ENCODE measurements around the gene UEVLD. TPM values are rescaled to one million over a fixed set of nuclear protein-coding genes. Genes with fewer than 3 reads are reported as not detected.
"Not testable (repeated sequence)": the region's sequence is repeated elsewhere in the genome, so short reads cannot be mapped to it uniquely, and the experiment has no call there.

Gene UEVLD
- total RNA-seq, 1 experiment from 2014 or later: 13.7 TPM

GRCh38 chr11:18594999-18595749 lies 6.6 kb upstream of the UEVLD start:
- Histone ChIP-seq H3K79me2 (ENCODE audit: insufficient read depth, low read length) (peaks cover 38% of the 10 kb centered on the region), H3K36me3 (ENCODE audit: control insufficient read depth in 1 of 2, insufficient read depth in 2 of 2, low read length in 2 of 2) (peaks cover 0 to 11% of the 10 kb centered on the region in 2 experiments; a peak in 1 of 4 replicates), H3K4me3 (replicated peaks in 1 of 2; ENCODE audit: low read depth in 1 of 2, low read length in 2 of 2) (no peak overlapping the region), H3K9me3 (ENCODE audit: control insufficient read depth in 1 of 2, insufficient read depth in 1 of 2, low read depth in 1 of 2, low read length in 2 of 2) (no peaks in the 10 kb centered on the region), H3K4me1 (ENCODE audit: control insufficient read depth in 1 of 2, insufficient read depth in 2 of 2, low read length in 2 of 2) (peaks cover 0 to 1% of the 10 kb centered on the region in 2 experiments; a peak in 1 of 4 replicates), H3K27ac (ENCODE audit: low read depth, low read length) (no peak overlapping the region), H2AFZ (ENCODE audit: low read depth, low read length, poor library complexity, severe bottlenecking) (no peak overlapping the region), H3K9ac (ENCODE audit: low read length) (no peak overlapping the region), H4K20me1 (ENCODE audit: insufficient read depth) (no peaks in the 10 kb centered on the region), H3K27me3 (ENCODE audit: insufficient read depth, low read length) (no peaks in the 10 kb centered on the region), H3K4me2 (ENCODE audit: low read length) (no peak overlapping the region), H3K9me2 (ENCODE audit: insufficient read depth) (no peaks in the 10 kb centered on the region)
- TF ChIP-seq POLR2AphosphoS5 (IDR thresholded peaks at IDR 0.05; ENCODE audit: low read depth, low read length) (no peak), TCF7L2 (IDR thresholded peaks at IDR 0.05; ENCODE audit: borderline replicate concordance, extremely low read depth, insufficient read depth, insufficient read length) (no peak), ELF1 (IDR thresholded peaks at IDR 0.05; ENCODE audit: borderline replicate concordance, low read depth) (no peak), FOSL1 (IDR thresholded peaks at IDR 0.05; ENCODE audit: low read depth) (no peak), ATF3 (IDR thresholded peaks at IDR 0.05) (no peak), JUND (IDR thresholded peaks at IDR 0.05) (no peak), POLR2A (IDR thresholded peaks at IDR 0.05; ENCODE audit: borderline replicate concordance, extremely low read depth, insufficient read depth, insufficient read length) (no peak), SP1 (IDR thresholded peaks at IDR 0.05; ENCODE audit: low read depth) (no peak), ZFX (IDR thresholded peaks at IDR 0.05) (no peak), EGR1 (IDR thresholded peaks at IDR 0.05; ENCODE audit: low read depth) (no peak), ZNF274 (IDR thresholded peaks at IDR 0.05; ENCODE audit: low read depth, low read length) (no peak), EZH2 (IDR thresholded peaks at IDR 0.05) (no peak), EZH2phosphoT487 (IDR thresholded peaks at IDR 0.05; ENCODE audit: borderline replicate concordance) (no peak), SIN3A (IDR thresholded peaks at IDR 0.05; ENCODE audit: low read depth) (no peak)
- intact Hi-C loops (cut with micrococcal nuclease): no loop called here
- DNase-seq (ENCODE audit: low read depth, low spot score) (no peak), ATAC-seq (no peak)
- POLR2A ChIA-PET: no interaction called here
- no TSS peak for BruUV-seq (replicated peaks)
- RAD21 ChIA-PET (ENCODE audit: low non-redundant PET in 1 of 2, low total read pairs in 2 of 2, uncharacterized antibody in 2 of 2, unreplicated experiment in 2 of 2): no interaction called here
- CTCF ChIA-PET: no interaction called here

- BruUV-seq (replicated peaks); CTCF ChIA-PET: not testable (repeated sequence)
Measured at GRCh38 chr11:18594088-18594487, 5.6 kb upstream of the UEVLD start.

More at GRCh38 chr11:18594088-18594487, 5.6 kb upstream of the UEVLD start:
- intact Hi-C loops (cut with micrococcal nuclease); H2AFZ ChIP-seq (ENCODE audit: low read depth, low read length, poor library complexity, severe bottlenecking); ATAC-seq; H3K4me3 ChIP-seq (replicated peaks in 1 of 2; ENCODE audit: low read depth in 1 of 2, low read length in 2 of 2); POLR2A ChIA-PET; H3K4me2 ChIP-seq (ENCODE audit: low read length); RAD21 ChIA-PET (ENCODE audit: low non-redundant PET in 1 of 2, low total read pairs in 2 of 2, uncharacterized antibody in 2 of 2, unreplicated experiment in 2 of 2); H3K9me2 ChIP-seq (ENCODE audit: insufficient read depth); H3K27me3 ChIP-seq (ENCODE audit: insufficient read depth, low read length); H4K20me1 ChIP-seq (ENCODE audit: insufficient read depth); H3K9me3 ChIP-seq (ENCODE audit: control insufficient read depth in 1 of 2, insufficient read depth in 1 of 2, low read depth in 1 of 2, low read length in 2 of 2); H3K9ac ChIP-seq (ENCODE audit: low read length); H3K27ac ChIP-seq (ENCODE audit: low read depth, low read length); DNase-seq (ENCODE audit: low read depth, low spot score): not testable (repeated sequence)
- peaks cover 0 to 11% of the 10 kb centered on the region in 2 experiments; a peak in 1 of 4 replicates for H3K36me3 ChIP-seq (ENCODE audit: control insufficient read depth in 1 of 2, insufficient read depth in 2 of 2, low read length in 2 of 2)
- H3K79me2 ChIP-seq (ENCODE audit: insufficient read depth, low read length): peaks cover 49% of the 10 kb centered on the region
- H3K4me1 ChIP-seq (ENCODE audit: control insufficient read depth in 1 of 2, insufficient read depth in 2 of 2, low read length in 2 of 2): peaks cover 6 to 11% of the 10 kb centered on the region in 2 experiments

Data from HCT116 (cell line).